ENCODE data around the gene TBC1D9. TPM values are rescaled to one million over a fixed set of nuclear protein-coding genes. Genes with fewer than 3 reads are reported as not detected.

Gene TBC1D9
- total and polyA plus RNA-seq, 11 donors, result 4.6 to 26.5 (median 13.3) TPM

GRCh38 chr4:140642674-140643437 lies 113.3 kb downstream of the TBC1D9 start:
- 95 to 96% (median 96%) methylated on average over 31 to 33 of the region's 33 CpGs for WGBS, 4 donors
- no peaks in the 10 kb centered on the region for H3K27me3 ChIP-seq
- no peaks in the 10 kb centered on the region for H3K9me3 ChIP-seq
- intact Hi-C loops (cut with DNase I), result loop anchor here in 8 of 10 donors (5.0 to 10.0 kb wide), 5 partner anchors 112 to 212 kb away; partner anchors contain the start of gene TBC1D9 (in 4 of the 8)
- no peak overlapping the region for H3K4me3 ChIP-seq
- H3K27ac ChIP-seq, result peak overlapping the region in 7 of 12 donors; percentile 3 to 71 (median 44)
- DNase-seq (peak in 1 of 5 donors; percentile 63), ATAC-seq (no peak)
- peaks cover 0 to 63% (median 40%) of the 10 kb centered on the region in 9 donors for H3K36me3 ChIP-seq
- H3K4me1 ChIP-seq, result peaks cover 0 to 26% (median 5%) of the 10 kb centered on the region in 12 donors
- TF ChIP-seq CTCF (IDR thresholded peaks at IDR 0.05) (no peak), POLR2A (IDR thresholded peaks at IDR 0.05) (no peak)

GRCh38 chr4:140641789-140642439 lies 114.3 kb downstream of the TBC1D9 start:
- H3K27ac ChIP-seq, result peak overlapping the region in 11 of 12 donors; percentile 3 to 71 (median 44)
- no peaks in the 10 kb centered on the region for H3K27me3 ChIP-seq
- peak in 3 of 4 donors; percentile 18 to 52 (median 32) for ATAC-seq
- intact Hi-C loops (cut with DNase I), result loop anchor here in 8 of 10 donors (5.0 to 10.0 kb wide), 5 partner anchors 113 to 213 kb away; partner anchors contain the start of gene TBC1D9 (in 4 of the 8)
- TF ChIP-seq POLR2A (IDR thresholded peaks at IDR 0.05) (no peak), CTCF (IDR thresholded peaks at IDR 0.05) (peak in 4 of 12 donors; percentile 6 to 37 (median 26))
- peaks cover 0 to 19% (median 0%) of the 10 kb centered on the region in 12 donors for H3K4me1 ChIP-seq
- H3K4me3 ChIP-seq, result peak overlapping the region in 9 of 12 donors; percentile 16 to 58 (median 33)
- peaks cover 0 to 62% (median 45%) of the 10 kb centered on the region in 9 donors for H3K36me3 ChIP-seq
- H3K9me3 ChIP-seq, result no peaks in the 10 kb centered on the region
- DNase-seq, result peak in 2 of 5 donors; percentile 27 to 66
- 60 to 71% (median 67%) methylated on average over 23 to 25 of the region's 25 CpGs for WGBS, 4 donors

- DNase-seq (no peak), ATAC-seq (no peak)
- peaks cover 0 to 62% (median 45%) of the 10 kb centered on the region in 9 donors for H3K36me3 ChIP-seq
- WGBS, 4 donors, result 75 to 86% (median 83%) methylated on average over 6 of the region's 6 CpGs
- peak overlapping the region in 9 of 12 donors; percentile 16 to 58 (median 33) for H3K4me3 ChIP-seq
- peaks cover 0 to 20% (median 2%) of the 10 kb centered on the region in 12 donors for H3K4me1 ChIP-seq
- H3K27ac ChIP-seq, result peak overlapping the region in 5 of 12 donors; percentile 22 to 71 (median 60)
- intact Hi-C loops (cut with DNase I), result loop anchor here in 8 of 10 donors (5.0 to 10.0 kb wide), 5 partner anchors 114 to 214 kb away; partner anchors contain the start of gene TBC1D9 (in 4 of the 8)
- H3K9me3 ChIP-seq, result no peaks in the 10 kb centered on the region
- TF ChIP-seq POLR2A (IDR thresholded peaks at IDR 0.05), result no peak
- no peaks in the 10 kb centered on the region for H3K27me3 ChIP-seq
These were observed 115.1 kb downstream of the TBC1D9 start for GRCh38 chr4:140641105-140641555.

GRCh38 chr4:140640150-140640748 lies 115.9 kb downstream of the TBC1D9 start:
- H3K27me3 ChIP-seq, result no peaks in the 10 kb centered on the region
- H3K36me3 ChIP-seq, result peaks cover 0 to 65% (median 39%) of the 10 kb centered on the region in 9 donors
- H3K4me3 ChIP-seq, result no peak overlapping the region
- 66 to 91% (median 77%) methylated on average over 6 of the region's 6 CpGs for WGBS, 4 donors
- H3K9me3 ChIP-seq, result no peaks in the 10 kb centered on the region
- ATAC-seq (no peak), DNase-seq (no peak)
- no peak for TF ChIP-seq CTCF (IDR thresholded peaks at IDR 0.05)
- TF ChIP-seq POLR2A (IDR thresholded peaks at IDR 0.05), result no peak
- no peak overlapping the region for H3K27ac ChIP-seq
- intact Hi-C loops (cut with DNase I), result loop anchor here in 8 of 10 donors (5.0 to 10.0 kb wide), 5 partner anchors 115 to 215 kb away; partner anchors contain the start of gene TBC1D9 (in 4 of the 8)
- H3K4me1 ChIP-seq, result peaks cover 0 to 23% (median 7%) of the 10 kb centered on the region in 12 donors
